Measurements from ENCODE around the gene APBB2.
"Not testable (repeated sequence)": the region's sequence is repeated elsewhere in the genome, so short reads cannot be mapped to it uniquely, and the experiment has no call there.

Gene APBB2

DNA sequence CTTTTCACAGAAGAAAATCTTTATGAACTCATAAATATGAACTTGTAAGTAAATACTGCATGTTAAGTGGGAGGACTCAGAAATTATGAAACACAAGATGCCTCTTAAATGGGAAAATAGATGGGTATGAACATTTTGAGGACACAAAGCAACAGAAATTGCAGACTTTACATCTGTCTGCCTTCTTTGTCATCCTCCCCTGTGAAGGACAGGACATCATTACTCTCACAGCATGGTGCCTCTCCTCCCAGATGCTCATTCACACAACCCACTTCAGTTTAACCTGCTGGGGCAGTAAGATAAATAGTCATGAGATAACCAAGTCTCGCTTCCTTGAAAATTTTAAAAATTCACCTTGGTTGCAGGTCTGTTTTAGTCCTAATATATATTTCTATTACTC is 144.5 kb downstream of the APBB2 start:
- in situ Hi-C loops (cut with HindIII; ENCODE audit: low sequenced_read_pairs) = no loop called here

DNA sequence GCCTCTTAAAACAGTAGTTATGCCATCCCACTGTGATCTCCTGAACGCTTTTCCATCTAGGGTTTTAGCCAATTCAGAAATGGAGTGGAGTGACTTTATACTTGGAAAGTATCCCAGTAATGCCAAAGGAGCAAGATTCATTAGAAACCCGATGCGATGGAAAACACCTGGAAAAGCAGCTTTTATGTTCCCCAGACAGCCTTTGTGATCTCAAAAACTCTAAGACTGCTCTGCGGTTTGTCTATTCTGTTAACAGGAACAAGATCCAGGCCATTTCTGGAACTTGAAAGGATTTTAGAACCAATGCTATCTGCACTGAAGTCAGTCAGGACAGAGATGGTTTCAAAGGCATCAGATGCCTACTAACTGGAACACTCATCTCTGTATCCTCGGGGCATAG is 145.1 kb downstream of the APBB2 start:
- in situ Hi-C loops (cut with HindIII; ENCODE audit: low sequenced_read_pairs) = no loop called here

DNA sequence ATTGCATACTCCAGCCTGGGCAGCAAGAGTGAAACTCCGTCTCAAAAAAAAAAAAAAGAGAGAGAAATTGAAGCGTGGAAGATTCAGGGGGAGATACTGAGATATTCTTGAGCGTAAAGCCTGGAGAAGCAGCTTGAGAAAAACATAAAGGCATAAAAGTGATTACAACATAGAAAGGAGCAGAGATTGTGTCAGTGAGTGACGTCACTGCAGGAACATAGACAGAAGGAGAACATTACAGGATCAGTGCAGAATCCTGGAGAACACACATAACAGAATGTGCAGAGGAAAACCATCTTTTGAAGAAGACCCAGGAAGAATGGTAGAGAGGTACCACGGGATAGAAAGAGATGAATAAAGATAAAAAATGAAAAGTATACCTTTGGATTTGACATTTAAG is 147.0 kb downstream of the APBB2 start:
- in situ Hi-C loops (cut with HindIII; ENCODE audit: low sequenced_read_pairs) = no loop called here

DNA sequence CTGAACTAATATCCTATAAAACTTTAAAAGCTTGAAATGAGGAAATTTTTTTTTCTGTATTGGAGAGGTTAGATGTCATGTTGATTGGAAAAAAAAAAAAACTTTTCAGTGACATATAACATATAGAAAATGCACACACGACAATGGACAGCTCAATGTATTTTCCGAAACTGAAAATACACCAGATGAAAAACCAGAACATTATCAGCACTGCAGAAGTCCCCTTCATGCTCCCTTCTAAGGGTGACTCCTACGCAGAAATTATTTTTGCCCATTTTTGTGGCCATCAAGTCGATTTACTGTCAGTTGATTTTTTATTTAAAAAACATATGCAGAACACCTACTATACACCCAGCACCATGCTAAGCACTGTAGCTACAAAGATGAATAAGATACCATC is 148.3 kb downstream of the APBB2 start:
- in situ Hi-C loops (cut with HindIII; ENCODE audit: low sequenced_read_pairs) = no loop called here

DNA sequence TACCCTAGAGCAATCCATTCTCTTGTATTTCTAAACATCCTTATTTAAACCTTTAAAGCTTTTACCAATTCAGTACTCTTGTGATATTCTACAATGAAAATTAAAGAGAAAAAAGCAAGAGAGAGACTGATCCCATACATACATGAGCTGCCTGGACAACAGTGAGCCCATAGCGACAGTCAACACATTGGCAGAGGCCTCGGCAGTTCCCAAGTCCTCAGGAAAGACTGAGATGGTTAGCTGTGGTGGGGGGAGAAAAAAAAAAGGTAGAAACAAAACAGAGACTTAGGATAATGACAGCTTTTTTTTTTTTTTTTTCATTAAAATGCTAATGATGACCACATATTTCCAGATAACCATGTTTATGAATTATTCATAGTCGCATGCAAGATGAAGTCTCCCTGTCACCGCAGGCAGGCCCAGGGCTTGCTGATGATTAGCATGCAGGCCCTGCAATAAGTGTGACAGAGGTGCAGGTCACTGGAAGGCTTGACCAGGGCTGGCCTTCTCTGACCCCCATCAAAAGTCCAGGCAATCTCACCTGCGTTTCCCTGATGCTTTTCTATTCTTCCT is 148.8 kb downstream of the APBB2 start:
- in situ Hi-C loops (cut with HindIII; ENCODE audit: low sequenced_read_pairs) = no loop called here

DNA sequence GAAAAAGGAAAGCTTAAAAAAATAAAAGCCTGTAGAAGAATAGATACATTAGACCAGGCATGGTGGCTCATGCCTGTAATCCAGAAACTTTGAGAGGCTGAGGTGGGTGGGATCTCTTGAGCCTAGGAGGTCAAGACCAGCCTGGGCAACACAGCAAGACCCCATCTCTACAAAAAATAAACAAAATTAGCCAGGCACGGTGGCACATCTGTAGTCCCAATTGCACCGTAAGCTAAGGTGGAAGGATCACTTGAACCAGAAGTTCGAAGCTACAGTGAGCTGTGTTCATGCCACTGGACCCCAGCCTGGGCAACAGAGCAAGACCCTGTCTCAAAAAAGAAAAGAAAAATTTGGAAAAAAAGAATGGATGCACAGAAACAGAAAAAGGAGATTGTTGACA is 149.4 kb downstream of the APBB2 start:
- in situ Hi-C loops (cut with HindIII; ENCODE audit: low sequenced_read_pairs) = no loop called here

DNA sequence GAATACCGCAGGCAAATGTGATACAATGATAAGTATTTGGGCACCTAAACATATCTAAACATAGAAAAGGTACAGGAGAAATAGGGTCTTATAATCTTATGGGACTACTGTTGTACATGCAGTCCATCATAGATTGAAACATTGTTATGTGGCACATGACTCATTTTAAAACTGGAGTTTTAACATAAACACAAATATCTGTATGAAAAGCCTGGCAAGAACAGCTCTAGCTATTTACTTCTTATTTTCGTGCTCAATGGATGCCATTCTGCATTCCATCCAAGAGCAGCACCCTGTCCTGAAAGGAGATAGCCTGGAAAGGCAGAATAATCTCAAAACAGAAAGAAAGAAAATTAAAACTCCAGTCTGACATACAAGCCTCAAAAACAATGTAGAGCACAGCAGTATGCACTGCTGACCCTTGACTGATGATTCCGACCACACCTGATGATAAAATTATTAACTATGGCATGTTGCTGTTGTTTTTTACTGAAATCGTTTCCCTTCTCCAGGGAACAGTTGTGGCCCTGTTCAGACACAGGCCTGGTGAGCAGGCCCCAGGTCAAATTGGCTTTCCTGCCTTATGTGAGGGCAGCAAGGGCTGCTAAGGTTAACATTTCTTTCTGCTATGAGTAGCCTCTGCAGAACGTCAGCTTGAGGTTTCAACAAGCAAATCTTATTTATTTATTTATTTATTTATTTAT is 152.7 kb downstream of the APBB2 start:
- in situ Hi-C loops (cut with HindIII; ENCODE audit: low sequenced_read_pairs) = no loop called here

DNA sequence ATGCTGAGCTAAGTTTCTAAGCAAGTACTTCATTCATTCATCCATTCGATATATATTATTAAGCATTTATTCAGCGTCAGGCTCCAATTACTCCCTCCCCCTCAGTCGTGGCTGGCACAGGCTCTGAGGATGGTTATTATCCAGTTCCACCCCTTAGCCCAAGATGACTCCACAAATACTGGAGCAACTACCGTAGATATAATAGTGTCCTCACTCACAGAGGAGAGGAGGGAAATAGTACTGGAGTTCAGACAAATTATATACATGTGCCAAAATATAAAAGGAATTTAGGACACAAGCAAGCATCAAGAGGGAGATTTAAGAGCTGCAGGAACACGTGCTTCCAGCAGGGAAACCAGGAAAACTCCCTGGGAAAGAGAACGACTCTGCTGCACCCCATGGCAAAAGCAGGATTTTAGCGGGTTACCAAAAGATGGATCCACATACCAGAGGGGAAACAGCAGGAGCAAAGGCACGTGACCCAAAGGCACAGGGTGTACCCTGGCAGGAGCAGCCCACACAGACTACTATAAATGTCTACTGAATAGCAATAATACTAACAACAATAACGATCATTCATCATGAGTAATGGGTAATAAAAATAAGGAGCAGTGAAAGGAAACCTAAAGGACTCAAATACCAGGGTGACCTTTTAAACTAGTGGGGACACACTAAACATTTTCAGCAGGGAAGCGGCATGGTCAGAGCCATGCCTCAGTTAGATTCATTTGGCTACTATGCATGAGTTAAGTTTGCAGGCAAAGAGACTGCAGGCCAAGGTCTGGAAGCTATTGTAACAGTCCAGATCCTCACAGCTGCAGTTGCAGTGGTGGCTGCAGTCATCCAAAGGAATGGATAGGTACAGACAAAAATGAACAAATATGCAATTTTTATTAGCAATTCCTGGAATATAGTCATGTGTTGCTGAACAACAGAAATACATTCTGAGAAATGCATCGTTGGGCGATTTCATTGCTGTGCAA is 153.7 kb downstream of the APBB2 start:
- in situ Hi-C loops (cut with HindIII; ENCODE audit: low sequenced_read_pairs) = no loop called here

DNA sequence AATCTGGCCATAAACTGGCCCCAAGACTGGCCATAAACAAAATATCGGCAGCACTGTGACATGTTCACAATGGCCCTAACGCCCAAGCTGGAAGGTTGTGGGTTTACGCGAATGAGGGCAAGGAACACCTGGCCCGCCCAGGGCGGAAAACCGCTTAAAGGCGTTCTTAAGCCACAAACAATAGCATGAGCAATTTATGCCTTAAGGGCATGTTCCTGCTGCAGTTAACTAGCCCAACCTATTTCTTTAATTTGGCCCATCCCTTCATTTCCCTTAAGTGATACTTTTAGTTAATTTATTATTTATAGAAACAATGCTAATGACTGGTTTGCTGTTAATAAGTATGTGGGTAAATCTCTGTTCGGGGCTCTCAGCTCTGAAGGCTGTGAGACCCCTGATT is 154.9 kb downstream of the APBB2 start:
- in situ Hi-C loops (cut with HindIII; ENCODE audit: low sequenced_read_pairs) = not testable (repeated sequence)

DNA sequence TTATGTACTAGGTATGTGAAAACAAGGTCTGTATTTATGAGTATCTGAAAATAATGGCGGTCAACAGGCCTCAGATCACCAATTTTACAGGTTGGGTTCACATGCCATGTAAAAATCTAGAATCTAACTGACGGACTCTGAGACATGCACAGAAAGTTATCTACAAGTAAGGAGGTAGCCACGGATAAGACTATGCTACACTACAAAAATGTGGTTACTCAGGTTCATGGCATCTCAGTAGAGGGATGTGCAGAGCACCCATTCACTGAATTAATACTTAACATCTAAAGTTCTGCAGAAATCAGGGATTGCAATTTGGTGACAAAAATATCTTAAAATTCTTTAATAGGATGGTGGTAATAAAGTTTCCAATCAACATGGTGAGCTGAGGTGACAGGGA is 155.9 kb downstream of the APBB2 start:
- in situ Hi-C loops (cut with HindIII; ENCODE audit: low sequenced_read_pairs) = no loop called here

DNA sequence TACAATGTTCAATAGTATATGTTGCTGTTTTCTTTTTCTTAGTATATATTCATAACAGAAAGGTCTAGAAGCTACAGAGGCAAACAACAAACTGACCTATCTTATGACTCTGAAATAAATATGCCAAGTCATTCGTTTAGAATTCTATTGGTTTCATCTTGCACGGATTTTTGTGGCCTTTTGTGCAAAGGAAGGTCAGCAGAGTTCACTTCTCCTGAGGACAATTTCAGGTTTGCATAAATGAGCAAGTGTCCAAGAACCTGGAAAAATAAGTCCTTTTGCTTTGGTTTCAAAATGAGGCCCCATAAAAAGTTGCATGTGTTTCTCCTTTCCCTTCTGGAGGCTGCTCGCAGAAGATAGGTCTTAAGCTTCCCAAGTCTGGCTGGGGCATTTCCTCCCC is 156.9 kb downstream of the APBB2 start:
- in situ Hi-C loops (cut with HindIII; ENCODE audit: low sequenced_read_pairs) = no loop called here

DNA sequence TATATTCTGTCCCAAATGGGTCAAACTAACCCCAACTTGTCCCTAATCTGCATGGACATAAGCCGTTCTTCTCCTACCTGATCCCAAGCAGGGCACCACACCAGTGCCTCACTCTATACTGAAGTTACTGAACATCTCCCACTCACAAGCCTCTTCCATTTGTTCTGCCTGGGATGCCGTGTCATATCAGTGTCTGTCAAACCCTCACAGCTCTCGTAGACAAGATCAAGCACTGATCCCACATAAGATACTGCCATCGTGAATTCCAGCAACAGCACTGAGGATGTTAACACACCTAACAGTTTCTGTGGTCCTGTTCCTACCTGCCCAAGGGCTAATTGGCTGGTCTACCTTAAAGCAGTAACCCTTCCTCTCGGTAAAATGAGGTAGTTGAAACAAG is 162.1 kb downstream of the APBB2 start:
- in situ Hi-C loops (cut with HindIII; ENCODE audit: low sequenced_read_pairs) = no loop called here

DNA sequence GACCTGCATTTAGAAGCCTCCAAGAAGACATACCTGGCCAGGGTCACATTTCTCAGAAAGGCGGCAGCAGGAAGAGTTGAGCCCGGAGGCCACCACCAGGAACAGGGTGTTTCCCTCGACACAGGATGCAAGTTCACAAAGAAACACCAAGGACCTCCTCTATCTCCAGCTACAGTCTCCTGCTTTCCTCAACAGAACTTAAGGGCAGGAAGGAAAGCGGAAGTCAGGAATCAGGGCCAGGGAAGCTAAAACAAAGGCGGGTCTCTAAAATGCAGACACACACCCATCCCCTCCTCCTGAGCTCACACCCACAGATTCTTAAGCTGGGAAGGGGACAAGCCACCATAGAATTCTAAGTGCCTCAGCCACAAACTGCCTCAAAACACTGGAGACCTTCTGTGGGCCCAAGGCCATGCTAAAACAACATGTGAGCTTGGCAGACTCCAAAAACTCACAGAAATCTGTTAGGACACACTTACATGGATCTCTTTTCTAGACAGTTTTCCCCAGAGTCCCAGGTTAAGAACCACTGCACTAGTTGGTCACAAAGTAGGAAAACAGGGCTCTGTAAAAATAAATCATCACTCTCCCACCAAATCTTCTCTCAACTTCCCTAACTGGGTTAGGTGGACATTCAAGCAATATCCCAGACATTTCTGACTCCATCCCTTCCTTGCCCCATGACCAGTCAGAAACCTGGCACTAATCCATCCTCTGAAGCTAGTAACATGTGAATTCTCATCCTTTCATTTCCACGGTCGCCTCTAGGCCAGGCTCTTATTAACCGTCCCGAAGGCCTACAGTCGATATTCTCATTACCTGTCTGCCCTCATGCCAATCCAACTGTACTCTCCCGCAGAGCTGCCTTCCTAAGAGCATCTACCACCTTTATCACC is 163.2 kb downstream of the APBB2 start:
- in situ Hi-C loops (cut with HindIII; ENCODE audit: low sequenced_read_pairs) = no loop called here

DNA sequence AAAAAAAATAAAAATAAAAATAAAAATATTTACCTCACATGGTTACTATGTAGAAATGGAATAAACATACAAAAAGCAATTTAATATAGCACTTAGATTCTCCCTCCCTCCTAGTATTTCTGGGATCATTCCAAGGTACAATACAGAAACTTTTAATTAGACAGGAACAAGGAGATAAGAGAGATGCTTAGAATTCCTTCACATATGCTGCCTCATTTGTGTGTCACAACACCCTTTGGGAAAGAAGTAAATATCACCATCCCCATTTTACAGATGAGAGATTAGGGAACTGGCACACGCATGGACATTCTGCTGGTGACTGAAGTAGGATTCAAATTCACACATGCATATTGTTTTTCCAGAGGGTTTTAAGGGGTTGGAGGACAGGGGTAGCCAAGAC is 164.2 kb downstream of the APBB2 start:
- in situ Hi-C loops (cut with HindIII; ENCODE audit: low sequenced_read_pairs) = no loop called here

DNA sequence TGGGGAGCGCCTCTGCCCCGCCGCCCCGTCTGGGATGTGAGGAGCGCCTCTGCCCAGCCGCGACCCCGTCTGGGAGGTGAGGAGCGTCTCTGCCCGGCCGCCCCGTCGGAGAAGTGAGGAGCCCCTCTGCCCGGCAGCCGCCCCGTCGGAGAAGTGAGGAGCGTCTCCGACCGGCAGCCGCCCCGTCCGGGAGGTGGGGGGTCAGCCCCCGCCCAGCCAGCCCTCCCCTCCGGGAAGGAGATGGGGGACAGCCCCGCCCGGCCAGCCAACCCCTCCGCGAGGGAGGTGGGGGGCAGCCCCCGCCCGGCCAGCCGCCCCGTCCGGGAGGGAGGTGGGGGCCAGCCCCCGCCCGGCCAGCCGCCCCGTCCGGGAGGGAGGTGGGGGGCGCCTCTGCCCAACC is 165.2 kb downstream of the APBB2 start:
- in situ Hi-C loops (cut with HindIII; ENCODE audit: low sequenced_read_pairs) = not testable (repeated sequence)

DNA sequence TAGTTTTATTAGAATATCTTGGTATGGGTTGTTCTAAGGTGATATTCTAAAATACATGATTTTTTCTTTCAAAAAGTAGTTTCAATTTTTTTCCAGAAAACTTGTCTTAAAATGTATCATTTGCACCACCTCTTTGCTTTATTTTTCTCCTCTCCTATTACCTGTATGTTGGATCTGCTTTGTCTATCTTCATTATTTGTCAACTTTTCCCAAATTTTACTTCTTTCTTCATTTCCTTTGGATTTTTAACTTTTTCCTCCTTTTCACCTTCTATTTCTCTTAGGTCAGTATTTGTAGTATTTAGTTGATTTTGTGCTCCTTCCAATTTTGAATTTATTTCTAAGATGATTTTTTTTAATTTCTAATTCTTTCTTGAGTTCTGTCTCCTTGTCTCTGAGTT is 169.6 kb downstream of the APBB2 start:
- in situ Hi-C loops (cut with HindIII; ENCODE audit: low sequenced_read_pairs) = no loop called here

DNA sequence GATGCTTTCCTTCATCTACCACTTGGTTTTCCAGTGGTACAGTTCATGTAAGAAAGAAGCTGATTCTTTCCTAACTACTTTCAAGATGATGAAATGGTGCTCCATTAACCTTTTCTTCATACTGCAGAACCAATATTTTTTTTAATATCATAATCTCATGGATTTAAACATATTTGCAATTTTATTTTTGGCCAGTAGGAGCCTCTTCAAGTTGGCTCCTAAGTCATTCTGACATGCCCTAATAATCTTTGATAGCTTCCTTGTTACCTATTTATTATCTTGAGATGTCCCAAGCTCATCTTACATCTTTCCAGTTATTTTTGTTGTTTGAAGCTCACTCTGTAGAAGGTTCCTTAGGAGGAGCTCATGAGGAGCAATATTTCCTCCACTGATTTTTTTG is 170.2 kb downstream of the APBB2 start:
- in situ Hi-C loops (cut with HindIII; ENCODE audit: low sequenced_read_pairs) = no loop called here

DNA sequence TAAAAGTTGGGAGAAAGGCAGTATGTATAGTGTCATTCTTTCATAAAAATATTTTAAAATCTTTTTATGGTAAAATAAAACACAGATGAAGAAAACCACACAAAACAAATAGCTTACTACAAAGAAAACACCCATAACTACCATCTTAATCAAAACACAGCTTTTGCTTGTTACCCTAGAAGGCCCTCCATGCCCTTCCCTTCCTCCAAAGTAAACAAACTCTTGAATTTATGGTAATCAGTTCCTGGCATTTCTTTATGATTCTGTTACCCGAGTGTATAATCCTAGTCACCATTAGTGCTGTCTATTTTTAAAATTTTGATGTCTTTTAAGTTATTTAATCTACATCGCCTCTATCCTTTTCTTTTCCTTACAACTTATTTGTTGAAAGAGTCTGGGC is 170.9 kb downstream of the APBB2 start:
- in situ Hi-C loops (cut with HindIII; ENCODE audit: low sequenced_read_pairs) = no loop called here

DNA sequence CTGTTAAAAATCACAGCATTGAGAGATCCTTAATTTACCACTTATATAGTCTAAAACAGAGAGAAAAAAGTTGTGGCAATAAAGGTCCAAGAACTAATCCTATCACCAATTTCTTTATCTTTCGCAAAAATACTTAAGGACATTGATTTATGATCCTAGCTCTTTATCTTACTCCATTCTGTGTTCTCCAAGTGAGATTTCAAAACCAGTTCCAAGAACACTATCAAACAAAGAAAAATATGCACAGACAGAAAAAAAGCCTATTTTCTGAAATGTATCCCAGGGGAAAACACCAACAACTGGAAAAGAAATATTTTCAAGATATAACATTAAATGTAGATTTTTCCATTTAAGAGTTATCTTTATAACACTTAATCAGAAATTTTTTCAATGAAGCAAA is 172.8 kb downstream of the APBB2 start:
- in situ Hi-C loops (cut with HindIII; ENCODE audit: low sequenced_read_pairs) = no loop called here

DNA sequence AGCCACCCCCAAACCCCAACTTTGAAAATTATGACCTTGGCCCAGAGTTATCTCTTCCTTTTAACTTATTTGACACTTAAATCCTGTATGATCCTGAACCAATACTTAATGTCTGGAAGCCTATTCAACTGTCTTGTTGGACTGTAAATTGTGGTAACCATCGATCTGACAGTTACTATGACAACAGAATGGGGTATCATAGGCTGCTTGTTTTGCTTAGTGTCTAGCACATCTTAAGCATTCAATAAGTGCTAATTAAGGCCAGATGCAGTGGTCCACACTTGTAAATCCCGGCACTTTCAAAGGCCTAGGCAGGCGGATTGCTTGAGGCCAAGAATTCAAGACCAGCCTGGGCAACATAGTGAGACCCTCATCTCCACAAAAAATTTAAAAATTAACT is 175.0 kb downstream of the APBB2 start:
- in situ Hi-C loops (cut with HindIII; ENCODE audit: low sequenced_read_pairs) = no loop called here

DNA sequence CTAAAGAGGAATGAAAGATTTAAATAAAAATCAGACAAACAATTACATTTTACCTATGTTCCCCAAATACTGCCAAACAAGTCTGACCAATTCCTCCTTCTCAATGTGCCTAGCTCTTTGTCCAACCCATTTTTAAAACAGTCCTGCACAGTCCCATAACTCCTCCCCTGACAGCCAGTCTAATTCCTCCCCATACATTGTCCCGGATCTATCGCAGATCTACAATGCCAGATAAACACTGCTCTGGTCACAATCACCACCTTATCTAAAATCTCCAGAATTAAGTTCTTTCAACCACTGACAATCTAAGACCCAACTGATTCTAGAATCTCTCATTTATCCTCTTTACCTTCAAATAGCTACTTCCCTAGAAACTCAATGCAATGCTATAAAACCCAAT is 176.0 kb downstream of the APBB2 start:
- in situ Hi-C loops (cut with HindIII; ENCODE audit: low sequenced_read_pairs) = no loop called here
